Smooth muscle cell (in vitro differentiated cells): ENCODE data around the gene EIF4G3. TPM values are rescaled to one million over a fixed set of nuclear protein-coding genes. Genes with fewer than 3 reads are reported as not detected.

Experiments used
- DNase-seq: peaks from one replicate; lab custom pipeline; 2025; ENCODE audit not compliant: unreplicated experiment; lab: John Stamatoyannopoulos, UW
- H2AFZ ChIP-seq: fragments of 200-600 bp; sonication (generic); 2 replicates; pipeline ENCODE4 v1.6.0; 2016; ENCODE audit warnings: antibody characterized with exemption, low read depth, mild to moderate bottlenecking
- H3F3A ChIP-seq: fragments of 200-600 bp; sonication (generic); 2 replicates; pipeline ENCODE4 v1.6.0; 2017; ENCODE audit warnings: antibody characterized with exemption, low read depth
- H3K27ac ChIP-seq: fragments of 200-600 bp; sonication (generic); 2 replicates; pipeline ENCODE4 v1.5.1; 2016; ENCODE audit warnings: low read depth, mild to moderate bottlenecking
- H3K27me3 ChIP-seq: fragments of 200-600 bp; sonication (generic); 2 replicates; pipeline ENCODE4 v1.6.1; 2016; ENCODE audit warnings: low read depth, mild to moderate bottlenecking
- H3K36me3 ChIP-seq: fragments of 200-600 bp; sonication (generic); 2 replicates; pipeline ENCODE4 v1.5.1; 2016; ENCODE audit warnings: low read depth
- H3K4me1 ChIP-seq: fragments of 200-600 bp; sonication (generic); 2 replicates; pipeline ENCODE4 v1.5.1; 2016; ENCODE audit warnings: low read depth
- H3K4me2 ChIP-seq: fragments of 200-600 bp; sonication (generic); 2 replicates; pipeline ENCODE4 v1.6.0; 2016; ENCODE audit warnings: mild to moderate bottlenecking
- H3K4me3 ChIP-seq: fragments of 200-600 bp; sonication (generic); 2 replicates; pipeline ENCODE4 v1.5.1; 2016; ENCODE audit warnings: mild to moderate bottlenecking
- H3K79me2 ChIP-seq: fragments of 200-600 bp; sonication (generic); 2 replicates; pipeline ENCODE4 v1.6.0; 2016; ENCODE audit warnings: low read depth, mild to moderate bottlenecking
- H3K9ac ChIP-seq: fragments of 200-600 bp; sonication (generic); 2 replicates; pipeline ENCODE4 v1.6.0; 2016; ENCODE audit warnings: low read depth
- H3K9me3 ChIP-seq: fragments of 200-600 bp; sonication (generic); replicated peaks from 2 replicates; pipeline ENCODE4 v1.5.1; 2016; ENCODE audit warnings: low read depth
- H4K20me1 ChIP-seq: fragments of 200-600 bp; sonication (generic); 2 replicates; pipeline ENCODE4 v1.6.0; 2016; ENCODE audit warnings: low read depth
- WGBS: methylation state at CpG from one replicate; pipeline ENCODE4 v1.1.7; 2016; ENCODE audit warnings: low lambda C conversion rate; 5-methylcytosine and 5-hydroxymethylcytosine counted together
- polyA plus RNA-seq: library from polyadenylated mRNA; unstranded; fragments of >200 nt; fragmentation: Nextera tagmentation; extraction: Ambion mirVana; gene quantifications from 2 replicates; pipeline ENCODE4 v1.2.1, GENCODE V29; 2016
- total RNA-seq: library from RNA; depleted of rRNA; stranded (reverse); fragments of >200 nt; gene quantifications from 2 replicates; pipeline ENCODE4 v1.2.3, GENCODE V29; 2014
- TF ChIP-seq, protein P1 (sequence below): fragments of 200-600 bp; sonication (generic); IDR thresholded peaks from 2 replicates; pipeline ENCODE4 v1.5.1; 2017; ENCODE audit warnings: borderline replicate concordance, mild to moderate bottlenecking, antibody characterized with exemption; ENCODE audit not compliant: insufficient read depth, poor library complexity, severe bottlenecking

The EIF4G3 gene
- total and polyA plus RNA-seq, 2 experiments from 2014 or later, result 31.5 to 49.5 TPM

DNA sequence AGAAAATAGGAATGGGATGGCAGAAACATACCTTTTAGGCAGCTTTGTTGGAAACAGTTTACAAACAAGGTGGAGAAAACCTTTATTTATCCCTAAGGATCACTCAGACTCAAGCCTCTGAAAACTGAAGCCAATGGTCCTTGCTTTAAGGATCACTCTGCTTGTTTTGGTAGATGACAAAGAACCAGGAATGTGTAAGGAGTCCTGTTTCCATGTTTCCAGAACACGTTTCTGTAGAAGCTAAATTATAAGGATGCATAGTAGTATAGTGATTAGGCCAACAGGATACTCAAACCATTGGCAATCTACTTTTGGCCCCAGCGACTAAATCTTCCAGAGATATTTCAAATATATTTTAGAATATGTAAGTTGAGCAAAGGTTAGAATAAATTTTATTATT is 240.5 kb downstream of the EIF4G3 start:
- WGBS, result 90% methylated on average over 2 of the region's 2 CpGs
- TF ChIP-seq, protein P1, sequence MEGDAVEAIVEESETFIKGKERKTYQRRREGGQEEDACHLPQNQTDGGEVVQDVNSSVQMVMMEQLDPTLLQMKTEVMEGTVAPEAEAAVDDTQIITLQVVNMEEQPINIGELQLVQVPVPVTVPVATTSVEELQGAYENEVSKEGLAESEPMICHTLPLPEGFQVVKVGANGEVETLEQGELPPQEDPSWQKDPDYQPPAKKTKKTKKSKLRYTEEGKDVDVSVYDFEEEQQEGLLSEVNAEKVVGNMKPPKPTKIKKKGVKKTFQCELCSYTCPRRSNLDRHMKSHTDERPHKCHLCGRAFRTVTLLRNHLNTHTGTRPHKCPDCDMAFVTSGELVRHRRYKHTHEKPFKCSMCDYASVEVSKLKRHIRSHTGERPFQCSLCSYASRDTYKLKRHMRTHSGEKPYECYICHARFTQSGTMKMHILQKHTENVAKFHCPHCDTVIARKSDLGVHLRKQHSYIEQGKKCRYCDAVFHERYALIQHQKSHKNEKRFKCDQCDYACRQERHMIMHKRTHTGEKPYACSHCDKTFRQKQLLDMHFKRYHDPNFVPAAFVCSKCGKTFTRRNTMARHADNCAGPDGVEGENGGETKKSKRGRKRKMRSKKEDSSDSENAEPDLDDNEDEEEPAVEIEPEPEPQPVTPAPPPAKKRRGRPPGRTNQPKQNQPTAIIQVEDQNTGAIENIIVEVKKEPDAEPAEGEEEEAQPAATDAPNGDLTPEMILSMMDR, result no peak
- H3K36me3 ChIP-seq, result peaks cover 6% of the 10 kb centered on the region

DNA sequence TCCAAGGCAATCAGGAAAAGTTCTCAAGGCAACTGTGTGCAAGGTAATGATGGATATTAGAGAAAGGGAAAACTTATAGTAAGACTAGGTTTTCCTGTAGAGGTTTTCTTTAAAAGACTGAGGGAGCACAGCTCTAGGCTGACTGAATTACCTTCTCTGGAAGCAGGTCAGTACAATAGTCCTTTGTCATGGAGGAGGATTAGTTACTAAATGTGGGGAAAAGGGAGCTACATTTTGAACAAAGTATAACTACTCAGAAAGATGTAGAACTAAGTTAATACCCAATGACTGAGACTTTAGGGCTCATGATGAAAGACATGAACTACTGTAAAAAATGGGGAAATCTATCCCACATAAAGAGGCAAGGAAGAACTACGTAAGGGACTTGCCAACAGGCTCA is 241.0 kb downstream of the EIF4G3 start:
- H3K27me3 ChIP-seq, result no peaks in the 10 kb centered on the region
- no peaks in the 10 kb centered on the region for H3K79me2 ChIP-seq
- no peak overlapping the region for H3K4me2 ChIP-seq
- no peaks in the 10 kb centered on the region for H3F3A ChIP-seq
- no peak overlapping the region for H3K4me3 ChIP-seq
- peaks cover 3% of the 10 kb centered on the region for H3K36me3 ChIP-seq
- TF ChIP-seq, protein P1, result no peak
- H4K20me1 ChIP-seq, result peaks cover 14% of the 10 kb centered on the region
- no peak for DNase-seq
- WGBS, result 100% methylated on average over 1 of the region's 1 CpG
- no peak overlapping the region for H3K27ac ChIP-seq
- peaks cover 9% of the 10 kb centered on the region for H3K4me1 ChIP-seq
- H3K9ac ChIP-seq, result no peak overlapping the region
- H2AFZ ChIP-seq, result no peak overlapping the region
- H3K9me3 ChIP-seq, result no peaks in the 10 kb centered on the region

More for the DNA sequence above, 240.5 kb downstream of the EIF4G3 start:
- Histone ChIP-seq H2AFZ (no peak overlapping the region), H3K9ac (no peak overlapping the region), H3K4me1 (peaks cover 9% of the 10 kb centered on the region), H3K79me2 (no peaks in the 10 kb centered on the region), H3F3A (no peaks in the 10 kb centered on the region), H3K4me3 (no peak overlapping the region), H3K27me3 (no peaks in the 10 kb centered on the region), H3K4me2 (no peak overlapping the region), H4K20me1 (peaks cover 14% of the 10 kb centered on the region), H3K27ac (no peak overlapping the region), H3K9me3 (no peaks in the 10 kb centered on the region)
- DNase-seq, result no peak

GRCh38 chr1:20932437-20932977 is 244.2 kb downstream of the EIF4G3 start:
- Histone ChIP-seq H3K4me1 (peaks cover 9% of the 10 kb centered on the region), H3K27me3 (no peaks in the 10 kb centered on the region), H3K9me3 (no peaks in the 10 kb centered on the region), H3K36me3 (no peaks in the 10 kb centered on the region), H3F3A (no peaks in the 10 kb centered on the region), H3K9ac (no peak overlapping the region), H4K20me1 (peaks cover 14% of the 10 kb centered on the region), H3K4me3 (no peak overlapping the region), H3K79me2 (no peaks in the 10 kb centered on the region), H2AFZ (no peak overlapping the region), H3K4me2 (no peak overlapping the region), H3K27ac (no peak overlapping the region)
- DNase-seq, result no peak
- 98% methylated on average over 8 of the region's 8 CpGs for WGBS
- TF ChIP-seq, protein P1, result no peak

DNA sequence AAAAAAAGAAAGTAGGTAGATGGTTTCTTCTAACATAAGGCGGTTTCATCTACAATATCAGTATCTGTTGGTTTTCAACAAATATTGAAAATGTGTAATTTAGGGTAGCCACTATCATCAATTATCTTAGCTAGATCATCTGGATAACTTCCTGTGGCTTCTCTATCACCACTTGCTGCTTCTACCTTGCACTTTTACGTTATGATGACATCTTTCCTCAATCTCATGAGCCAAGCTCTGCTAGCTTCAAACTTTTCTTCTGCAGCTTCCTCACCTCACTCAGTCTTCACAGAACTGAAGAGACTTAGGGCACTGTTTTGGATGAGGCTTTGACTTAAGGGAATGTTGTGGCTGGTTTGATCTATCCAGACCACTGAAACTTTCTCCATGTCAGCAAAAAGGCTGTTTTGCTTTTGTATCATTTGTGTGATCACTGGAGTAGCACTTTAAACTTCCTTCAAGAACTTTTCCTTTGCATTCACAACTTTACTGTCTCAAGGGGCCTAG is 244.7 kb downstream of the EIF4G3 start:
- WGBS, result 96% methylated on average over 2 of the region's 2 CpGs
- H3K9me3 ChIP-seq, result no peaks in the 10 kb centered on the region
- no peaks in the 10 kb centered on the region for H3F3A ChIP-seq
- H3K79me2 ChIP-seq, result no peaks in the 10 kb centered on the region
- H3K4me3 ChIP-seq, result no peak overlapping the region
- H4K20me1 ChIP-seq, result peaks cover 11% of the 10 kb centered on the region
- H3K27me3 ChIP-seq, result no peaks in the 10 kb centered on the region
- no peak overlapping the region for H3K4me2 ChIP-seq
- H3K36me3 ChIP-seq, result no peaks in the 10 kb centered on the region
- TF ChIP-seq, protein P1, result no peak
- H3K4me1 ChIP-seq, result peaks cover 9% of the 10 kb centered on the region
- DNase-seq, result no peak
- H2AFZ ChIP-seq, result no peak overlapping the region
- H3K27ac ChIP-seq, result no peak overlapping the region
- no peak overlapping the region for H3K9ac ChIP-seq
